ENCODE data around the gene C5orf15.

C5orf15 gene

GRCh38 chr5:133918731-133919130 is 49.7 kb downstream of the C5orf15 start:
- DNase-seq: no peak

GRCh38 chr5:133918316-133918715 is 50.1 kb downstream of the C5orf15 start:
- no peak for DNase-seq

- DNase-seq: no peak
Observed at GRCh38 chr5:133917785-133918184, 50.6 kb downstream of the C5orf15 start.

GRCh38 chr5:133916914-133917313 is 51.5 kb downstream of the C5orf15 start:
- DNase-seq: no peak

GRCh38 chr5:133916479-133916878 is 51.9 kb downstream of the C5orf15 start:
- DNase-seq: no peak

GRCh38 chr5:133914434-133914833 is 54.0 kb downstream of the C5orf15 start:
- no peak for DNase-seq

GRCh38 chr5:133913413-133914155 is 54.8 kb downstream of the C5orf15 start:
- DNase-seq: no peak

GRCh38 chr5:133912951-133913350 is 55.5 kb downstream of the C5orf15 start:
- no peak for DNase-seq

GRCh38 chr5:133910571-133910970 is 57.9 kb downstream of the C5orf15 start:
- DNase-seq: no peak

- DNase-seq: no peak
Observed at GRCh38 chr5:133909603-133910002, 58.8 kb downstream of the C5orf15 start.

- no peak for DNase-seq
Observed at GRCh38 chr5:133907075-133907474, 61.4 kb downstream of the C5orf15 start.

GRCh38 chr5:133906303-133906702 is 62.1 kb downstream of the C5orf15 start:
- no peak for DNase-seq
